ENCODE results near the gene FABP1.

FABP1 gene

GRCh38 chr2:88137833-88138232 lies 10.0 kb upstream of the FABP1 start:
- no peak for TF ChIP-seq CTCF (IDR thresholded peaks at IDR 0.05)
- TF ChIP-seq ZFX (IDR thresholded peaks at IDR 0.05; ENCODE audit: borderline replicate concordance), result no peak

GRCh38 chr2:88136817-88137216 lies 9.0 kb upstream of the FABP1 start:
- H3K27ac ChIP-seq, result no peak overlapping the region
- TF ChIP-seq ZFX (IDR thresholded peaks at IDR 0.05; ENCODE audit: borderline replicate concordance), result no peak
- no peak for TF ChIP-seq CTCF (IDR thresholded peaks at IDR 0.05)

More at GRCh38 chr2:88137833-88138232, 10.0 kb upstream of the FABP1 start:
- no peak overlapping the region for H3K27ac ChIP-seq

GRCh38 chr2:88133875-88134274 lies 6.0 kb upstream of the FABP1 start:
- TF ChIP-seq ZFX (IDR thresholded peaks at IDR 0.05; ENCODE audit: borderline replicate concordance) (no peak), CTCF (IDR thresholded peaks at IDR 0.05) (no peak)
- H3K27ac ChIP-seq, result no peak overlapping the region

GRCh38 chr2:88131999-88132368 lies 4.1 kb upstream of the FABP1 start:
- no peak for TF ChIP-seq ZFX (IDR thresholded peaks at IDR 0.05; ENCODE audit: borderline replicate concordance)
- H3K27ac ChIP-seq, result no peak overlapping the region

GRCh38 chr2:88131201-88131998 lies 3.5 kb upstream of the FABP1 start:
- no peak for TF ChIP-seq CTCF (IDR thresholded peaks at IDR 0.05)
- TF ChIP-seq ZFX (IDR thresholded peaks at IDR 0.05; ENCODE audit: borderline replicate concordance), result no peak
- no peak overlapping the region for H3K27ac ChIP-seq

GRCh38 chr2:88129313-88129959 lies 1.6 kb upstream of the FABP1 start:
- no peak overlapping the region for H3K27ac ChIP-seq
- TF ChIP-seq ZFX (IDR thresholded peaks at IDR 0.05; ENCODE audit: borderline replicate concordance), result no peak

GRCh38 chr2:88128654-88129312 lies 921 bp upstream of the FABP1 start:
- H3K27ac ChIP-seq, result no peak overlapping the region
- no peak for TF ChIP-seq CTCF (IDR thresholded peaks at IDR 0.05)
- no peak for TF ChIP-seq ZFX (IDR thresholded peaks at IDR 0.05; ENCODE audit: borderline replicate concordance)

- TF ChIP-seq CTCF (IDR thresholded peaks at IDR 0.05) (no peak), ZFX (IDR thresholded peaks at IDR 0.05; ENCODE audit: borderline replicate concordance) (no peak)
- H3K27ac ChIP-seq, result no peak overlapping the region
Observed at GRCh38 chr2:88127638-88127887, 299 bp downstream of the FABP1 start.

Data from 22Rv1 (cell line).